HFFc6 (cell line): ENCODE results near the gene NFIA. TPM values are rescaled to one million over a fixed set of nuclear protein-coding genes. Genes with fewer than 3 reads are reported as not detected.

Source experiments
- DNase-seq: peaks from one replicate; pipeline ENCODE4 v3.0.0-alpha.2; 2018
- H3K27ac Mint-ChIP-seq: 2 replicates; pipeline ENCODE4 v1.8.0; 2020; ENCODE audit warnings: mild to moderate bottlenecking, mixed read lengths
- H3K27me3 Mint-ChIP-seq: 2 replicates; pipeline ENCODE4 v1.8.0; 2021; ENCODE audit warnings: mild to moderate bottlenecking, moderate library complexity, mixed read lengths; ENCODE audit not compliant: insufficient read depth
- H3K36me3 Mint-ChIP-seq: 2 replicates; pipeline ENCODE4 v1.8.0; 2021; ENCODE audit warnings: low read depth, mixed read lengths
- H3K4me1 Mint-ChIP-seq: 2 replicates; pipeline ENCODE4 v1.8.0; 2020; ENCODE audit warnings: low read depth, mixed read lengths
- H3K4me3 Mint-ChIP-seq: 2 replicates; pipeline ENCODE4 v1.8.0; 2020; ENCODE audit warnings: mild to moderate bottlenecking, moderate library complexity, mixed read lengths
- H3K9me3 Mint-ChIP-seq: 2 replicates; pipeline ENCODE4 v1.8.0; 2020; ENCODE audit warnings: mild to moderate bottlenecking, mixed read lengths
- total RNA-seq, 6 experiments: library from RNA; stranded (reverse); fragmentation: NEBNext Ultra II Directional; extraction: Animal tissue kit (Norgen Biotek cat#: 25700); gene quantifications; 2 replicates in 1 of 6; 3 replicates in 5 of 6; pipeline ENCODE4 v1.2.3, GENCODE V29; 2021
- TF ChIP-seq, protein P1 (sequence below): fragments of 200-600 bp; sonication (generic); IDR thresholded peaks from 2 replicates; pipeline ENCODE4 v1.5.0; 2021; ENCODE audit warnings: antibody characterized with exemption, mild to moderate bottlenecking

NFIA gene
- total RNA-seq, 6 experiments from 2014 or later = 8.5 to 11.3 (median 10.4) TPM

DNA sequence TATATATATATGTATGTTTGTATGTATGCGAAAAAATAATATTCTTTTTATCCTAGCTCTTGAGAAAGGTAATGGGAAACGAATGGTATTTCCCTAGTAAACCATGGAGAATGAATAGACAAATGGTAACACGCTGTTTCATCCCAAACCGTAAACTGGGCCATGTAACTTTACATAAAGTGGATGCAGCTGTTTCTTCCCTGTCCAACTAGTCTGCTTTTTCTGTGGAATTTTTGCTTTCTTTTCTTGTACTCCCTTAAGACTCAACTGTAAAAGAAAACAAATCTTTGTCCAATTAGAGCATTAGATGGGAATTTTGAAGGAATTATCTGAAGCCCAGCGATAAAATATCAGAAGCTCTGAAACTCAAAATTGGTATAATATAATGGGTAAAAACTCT is 198.1 kb downstream of the NFIA start:
- TF ChIP-seq, protein P1, sequence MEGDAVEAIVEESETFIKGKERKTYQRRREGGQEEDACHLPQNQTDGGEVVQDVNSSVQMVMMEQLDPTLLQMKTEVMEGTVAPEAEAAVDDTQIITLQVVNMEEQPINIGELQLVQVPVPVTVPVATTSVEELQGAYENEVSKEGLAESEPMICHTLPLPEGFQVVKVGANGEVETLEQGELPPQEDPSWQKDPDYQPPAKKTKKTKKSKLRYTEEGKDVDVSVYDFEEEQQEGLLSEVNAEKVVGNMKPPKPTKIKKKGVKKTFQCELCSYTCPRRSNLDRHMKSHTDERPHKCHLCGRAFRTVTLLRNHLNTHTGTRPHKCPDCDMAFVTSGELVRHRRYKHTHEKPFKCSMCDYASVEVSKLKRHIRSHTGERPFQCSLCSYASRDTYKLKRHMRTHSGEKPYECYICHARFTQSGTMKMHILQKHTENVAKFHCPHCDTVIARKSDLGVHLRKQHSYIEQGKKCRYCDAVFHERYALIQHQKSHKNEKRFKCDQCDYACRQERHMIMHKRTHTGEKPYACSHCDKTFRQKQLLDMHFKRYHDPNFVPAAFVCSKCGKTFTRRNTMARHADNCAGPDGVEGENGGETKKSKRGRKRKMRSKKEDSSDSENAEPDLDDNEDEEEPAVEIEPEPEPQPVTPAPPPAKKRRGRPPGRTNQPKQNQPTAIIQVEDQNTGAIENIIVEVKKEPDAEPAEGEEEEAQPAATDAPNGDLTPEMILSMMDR = no peak
- H3K36me3 Mint-ChIP-seq = no peaks in the 10 kb centered on the region
- H3K27me3 Mint-ChIP-seq = no peaks in the 10 kb centered on the region
- H3K4me3 Mint-ChIP-seq = no peak overlapping the region
- no peak overlapping the region for H3K27ac Mint-ChIP-seq
- peaks cover 2% of the 10 kb centered on the region; the same call in 1 of the 2 replicates for H3K4me1 Mint-ChIP-seq
- no peaks in the 10 kb centered on the region for H3K9me3 Mint-ChIP-seq
- no peak for DNase-seq

- Mint-ChIP-seq H3K36me3 (no peaks in the 10 kb centered on the region), H3K27me3 (no peaks in the 10 kb centered on the region), H3K27ac (no peak overlapping the region), H3K4me3 (no peak overlapping the region), H3K9me3 (no peaks in the 10 kb centered on the region), H3K4me1 (peaks cover 18% of the 10 kb centered on the region)
- TF ChIP-seq, protein P1 = no peak
- no peak for DNase-seq
These were observed 200.0 kb downstream of the NFIA start for GRCh38 chr1:61282387-61282786.

- Mint-ChIP-seq H3K27me3 (no peaks in the 10 kb centered on the region), H3K9me3 (no peaks in the 10 kb centered on the region), H3K36me3 (no peaks in the 10 kb centered on the region), H3K4me1 (peaks cover 25% of the 10 kb centered on the region), H3K27ac (no peak overlapping the region), H3K4me3 (no peak overlapping the region)
- TF ChIP-seq, protein P1 = no peak
- DNase-seq = no peak
These were observed 202.0 kb downstream of the NFIA start for GRCh38 chr1:61284248-61284854.

GRCh38 chr1:61284936-61285335 is 202.6 kb downstream of the NFIA start:
- peaks cover 25% of the 10 kb centered on the region for H3K4me1 Mint-ChIP-seq
- H3K27ac Mint-ChIP-seq = no peak overlapping the region
- H3K4me3 Mint-ChIP-seq = no peak overlapping the region
- no peaks in the 10 kb centered on the region for H3K27me3 Mint-ChIP-seq
- DNase-seq = no peak
- TF ChIP-seq, protein P1 = no peak
- H3K9me3 Mint-ChIP-seq = no peaks in the 10 kb centered on the region
- no peaks in the 10 kb centered on the region for H3K36me3 Mint-ChIP-seq

- Mint-ChIP-seq H3K4me3 (no peak overlapping the region), H3K27ac (no peak overlapping the region), H3K4me1 (peaks cover 25% of the 10 kb centered on the region), H3K9me3 (no peaks in the 10 kb centered on the region), H3K36me3 (no peaks in the 10 kb centered on the region), H3K27me3 (no peaks in the 10 kb centered on the region)
- TF ChIP-seq, protein P1 = no peak
- DNase-seq = no peak
These were observed 203.1 kb downstream of the NFIA start for GRCh38 chr1:61285371-61285885.
